Ovary (tissue), 9 donors: ENCODE measurements around the gene MYL10. TPM values are rescaled to one million over a fixed set of nuclear protein-coding genes. Genes with fewer than 3 reads are reported as not detected.

Source experiments
- DNase-seq, 5 donors: peaks; one replicate each; pipeline ENCODE4 v3.0.0-alpha.2; 2019 to 2020
- H3K27ac ChIP-seq, 2 donors: fragments of 200-600 bp; one replicate each; pipeline versions ENCODE4 v1.5.1 to v1.8.0; 2019 to 2022
- H3K27me3 ChIP-seq: fragments of 200-600 bp; one replicate; pipeline ENCODE4 v1.8.0; 2022
- H3K36me3 ChIP-seq: fragments of 200-600 bp; sonication (generic); one replicate; pipeline ENCODE4 v1.5.1; 2019
- H3K4me1 ChIP-seq: one replicate; pipeline ENCODE4 v1.8.1; 2013; ENCODE audit warnings: mild to moderate bottlenecking, moderate library complexity; ENCODE audit not compliant: insufficient read depth
- H3K4me3 ChIP-seq: fragments of 200-600 bp; sonication (generic); one replicate; pipeline ENCODE4 v1.5.1; 2017
- H3K9me3 ChIP-seq, 2 donors: fragments of 200-600 bp in 1 of 2; sonication (generic) in 1 of 2; one replicate each; pipeline versions ENCODE4 v1.5.1 to v1.8.1; 2013 to 2019; ENCODE audit warnings: mild to moderate bottlenecking in 1 of 2, moderate library complexity in 1 of 2
- EP300 ChIP-seq: sonication (generic); formaldehyde crosslinking; IDR thresholded peaks from one replicate; pipeline ENCODE4 v1.6.1; 2017; ENCODE audit warnings: antibody characterized with exemption
- POLR2A ChIP-seq: fragments of 450-650 bp; IDR thresholded peaks from one replicate; pipeline ENCODE4 v1.6.1; 2017; ENCODE audit warnings: antibody characterized with exemption, mild to moderate bottlenecking, moderate library complexity
- WGBS, 3 donors: extraction: QIAGEN DNeasy Blood & Tissue Kit in 1 of 3; methylation state at CpG; one replicate each; pipeline versions ENCODE4 v1.1.5 to v1.1.7; 2013 to 2017; 5-methylcytosine and 5-hydroxymethylcytosine counted together
- intact Hi-C, 4 donors: fragments of 100-400 bp; cut with DNase I; formaldehyde crosslinking; loops; one replicate each; pipeline versions ENCODE4 v1.11.0 to v1.15.1; 2022 to 2023
- polyA plus RNA-seq, 2 donors: library from polyadenylated mRNA; stranded (reverse); fragments of 200-250 nt in 1 of 2; fragments of 350-450 nt in 1 of 2; fragmentation: Illumina TruSeq in 1 of 2; extraction: RNeasy Lipid Tissue Mini Kit (QIAGEN cat#74804) in 1 of 2; gene quantifications; one replicate each; pipeline ENCODE4 v1.2.3, GENCODE V29; 2013 to 2014
- total RNA-seq, 7 donors: library from RNA; depleted of rRNA in 2 of 7; stranded (reverse); fragments of >200 nt in 2 of 7; fragmentation: NEBNext Ultra II Directional in 3 of 7; extraction: Animal tissue kit (Norgen Biotek cat#: 25700) in 3 of 7; gene quantifications; one replicate each; pipeline versions ENCODE4 v1.1.0 to v1.2.4, GENCODE V29; 2016 to 2023
- TF ChIP-seq, protein P1 (sequence below), 3 donors: fragments of 450-650 bp in 2 of 3; fragments of 200-600 bp in 1 of 3; IDR thresholded peaks; one replicate each; pipeline versions ENCODE4 v1.5.1 to v1.8.0; 2016 to 2022; ENCODE audit warnings: antibody characterized with exemption in 3 of 3, mild to moderate bottlenecking in 1 of 3
- donor health status: DM: no; HTN: no; CAD: no; lungs with moderate emphysema.
- donor health status: DM: no; HTN: no; CAD: no.
- donor health status: Bipolar disorder and iron deficiency.
- donor health status: DM: yes; HTN: yes; CAD: no.
- donor health status: DM: no; HTN: no; CAD: no.
- donor health status: DM: yes; HTN: yes; CAD: no.

Gene MYL10
- total and polyA plus RNA-seq, 9 donors = not detected

DNA sequence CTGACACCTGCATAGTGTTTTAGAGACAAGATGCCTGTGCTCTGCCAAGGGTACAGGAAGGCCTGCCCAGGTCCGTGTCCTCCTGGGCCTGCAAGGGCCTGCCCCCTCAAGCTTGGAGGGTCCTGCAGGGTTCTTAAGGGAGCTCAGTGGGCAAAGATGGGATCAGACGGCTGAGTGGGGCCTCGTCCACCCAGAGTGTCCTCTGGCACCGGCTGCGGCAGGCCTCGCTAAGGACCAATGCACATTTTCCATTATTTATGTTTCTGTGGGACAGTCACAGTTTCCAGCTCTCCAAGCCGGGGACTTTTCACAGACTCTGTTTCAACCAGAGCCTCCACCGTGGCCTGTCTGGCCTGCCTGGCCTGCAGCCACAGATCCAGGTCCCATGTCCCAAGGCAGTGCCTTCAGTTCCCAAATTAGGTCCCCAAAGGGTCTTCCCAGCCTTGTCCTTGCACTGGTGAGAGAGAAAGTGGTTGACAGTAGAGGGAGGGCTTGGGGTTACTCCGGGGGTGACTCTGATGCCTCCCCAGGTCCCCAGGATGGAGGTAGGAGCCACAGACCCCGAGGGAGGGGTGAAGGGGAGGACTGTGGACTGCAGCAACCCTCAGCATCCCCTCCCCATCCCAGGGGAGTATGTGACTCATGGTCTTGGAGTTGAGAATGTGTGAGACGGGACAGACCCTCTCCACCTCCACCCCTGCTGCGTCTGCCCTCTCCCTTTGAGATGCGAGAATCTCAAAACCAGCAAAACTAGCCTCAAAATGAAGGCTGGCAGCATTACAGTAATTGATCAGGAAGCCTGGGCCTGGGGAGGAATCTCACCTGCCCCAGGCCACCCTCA, 14.8 kb downstream of the MYL10 start:
- TF ChIP-seq POLR2A = no peak
- TF ChIP-seq EP300 = no peak
- TF ChIP-seq, protein P1, sequence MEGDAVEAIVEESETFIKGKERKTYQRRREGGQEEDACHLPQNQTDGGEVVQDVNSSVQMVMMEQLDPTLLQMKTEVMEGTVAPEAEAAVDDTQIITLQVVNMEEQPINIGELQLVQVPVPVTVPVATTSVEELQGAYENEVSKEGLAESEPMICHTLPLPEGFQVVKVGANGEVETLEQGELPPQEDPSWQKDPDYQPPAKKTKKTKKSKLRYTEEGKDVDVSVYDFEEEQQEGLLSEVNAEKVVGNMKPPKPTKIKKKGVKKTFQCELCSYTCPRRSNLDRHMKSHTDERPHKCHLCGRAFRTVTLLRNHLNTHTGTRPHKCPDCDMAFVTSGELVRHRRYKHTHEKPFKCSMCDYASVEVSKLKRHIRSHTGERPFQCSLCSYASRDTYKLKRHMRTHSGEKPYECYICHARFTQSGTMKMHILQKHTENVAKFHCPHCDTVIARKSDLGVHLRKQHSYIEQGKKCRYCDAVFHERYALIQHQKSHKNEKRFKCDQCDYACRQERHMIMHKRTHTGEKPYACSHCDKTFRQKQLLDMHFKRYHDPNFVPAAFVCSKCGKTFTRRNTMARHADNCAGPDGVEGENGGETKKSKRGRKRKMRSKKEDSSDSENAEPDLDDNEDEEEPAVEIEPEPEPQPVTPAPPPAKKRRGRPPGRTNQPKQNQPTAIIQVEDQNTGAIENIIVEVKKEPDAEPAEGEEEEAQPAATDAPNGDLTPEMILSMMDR (IDR thresholded peaks at IDR 0.05) = no peak
- intact Hi-C loops = no loop called here
- H3K4me3 ChIP-seq = no peak overlapping the region
- H3K27ac ChIP-seq = no peak overlapping the region
- 75 to 85% (median 82%) methylated on average over 13 of the region's 13 CpGs for WGBS, 3 donors
- no peaks in the 10 kb centered on the region for H3K36me3 ChIP-seq
- H3K27me3 ChIP-seq = no peaks in the 10 kb centered on the region
- DNase-seq = no peak
- H3K4me1 ChIP-seq = no peaks in the 10 kb centered on the region
- H3K9me3 ChIP-seq = no peaks in the 10 kb centered on the region

DNA sequence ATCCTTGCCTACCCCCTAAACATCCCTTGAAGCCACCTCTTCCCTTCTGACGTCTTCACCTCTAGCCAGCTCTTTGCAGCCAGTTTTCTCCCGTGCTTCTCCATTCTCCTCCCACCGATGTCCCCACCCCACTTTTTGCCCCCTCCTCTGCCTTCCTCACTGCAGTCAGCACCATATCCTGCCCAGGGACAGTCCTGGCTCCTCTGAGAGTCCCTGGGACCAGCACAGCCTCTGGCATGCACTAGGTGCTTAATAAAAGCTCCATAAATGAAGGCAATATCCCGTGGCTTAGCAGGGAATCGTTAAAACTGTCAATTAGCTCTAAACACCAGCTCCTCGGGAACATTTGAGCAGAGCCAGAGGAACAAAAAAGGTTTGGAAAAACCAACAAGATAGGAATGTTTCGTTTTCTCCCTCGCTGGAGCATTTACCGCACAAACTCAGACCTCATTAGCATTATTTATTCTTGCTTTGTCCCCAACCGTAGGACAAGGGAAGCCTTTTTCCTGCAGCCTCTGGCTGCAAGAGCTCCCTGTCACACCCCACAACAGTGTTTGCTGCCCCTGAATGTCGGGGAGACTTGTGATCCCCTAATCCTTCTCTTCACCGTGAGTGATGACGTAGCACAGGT, 16.1 kb downstream of the MYL10 start:
- DNase-seq = no peak
- TF ChIP-seq EP300 = no peak
- TF ChIP-seq POLR2A = no peak
- TF ChIP-seq, protein P1 (IDR thresholded peaks at IDR 0.05) = no peak
- no peaks in the 10 kb centered on the region for H3K4me1 ChIP-seq
- H3K27me3 ChIP-seq = no peaks in the 10 kb centered on the region
- no peaks in the 10 kb centered on the region for H3K36me3 ChIP-seq
- H3K27ac ChIP-seq = no peak overlapping the region
- no peaks in the 10 kb centered on the region for H3K9me3 ChIP-seq
- no peak overlapping the region for H3K4me3 ChIP-seq
- intact Hi-C loops = no loop called here
- WGBS, 3 donors = 13 to 21% (median 21%) methylated on average over 13 of the region's 13 CpGs

DNA sequence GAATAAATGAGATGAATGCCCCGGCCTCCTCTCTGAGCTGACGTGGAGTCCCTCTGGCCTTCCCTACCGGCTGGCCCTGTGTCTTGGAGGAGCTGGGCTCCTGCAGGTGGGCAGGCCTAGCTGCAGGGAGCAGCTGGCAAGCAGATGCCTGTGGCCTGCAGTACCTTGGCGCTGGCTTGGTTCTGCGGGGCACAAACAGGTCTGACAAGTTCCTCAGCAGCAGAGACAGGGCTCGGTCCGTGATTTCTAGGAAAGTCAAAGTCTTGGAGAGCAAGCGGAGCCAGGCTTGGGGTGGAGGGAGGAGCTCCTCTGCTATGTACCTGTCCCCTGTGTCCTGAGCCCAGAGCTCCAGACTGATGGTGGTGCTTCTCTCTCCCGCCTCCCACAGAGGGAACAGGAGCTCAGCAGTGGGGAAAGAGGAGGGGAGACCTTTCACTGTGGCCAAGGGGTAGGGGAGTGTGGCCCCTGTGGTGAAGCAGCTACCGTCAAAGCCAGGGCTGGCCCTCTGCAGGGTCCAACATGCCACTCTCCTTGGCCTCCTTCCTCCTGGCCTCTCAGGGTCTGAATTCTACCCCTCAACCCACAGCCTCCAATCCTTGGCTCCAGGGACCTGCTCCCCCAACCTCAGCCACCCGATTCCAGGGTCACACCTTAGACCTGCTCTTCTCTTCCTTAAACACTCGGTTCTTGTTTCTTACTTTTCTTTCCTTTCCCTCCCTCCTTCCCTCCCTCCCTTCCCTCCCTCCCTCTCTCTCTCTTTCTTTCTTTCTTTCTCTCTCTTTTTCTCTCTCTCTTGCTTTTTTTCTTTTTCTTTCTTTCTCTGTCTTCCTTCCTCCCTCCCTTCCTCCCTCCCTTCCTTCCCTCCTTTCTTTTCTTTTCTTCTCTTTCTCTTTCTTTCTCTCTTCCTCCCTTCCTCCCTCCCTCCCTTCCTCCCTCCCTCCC, 20.1 kb downstream of the MYL10 start:
- TF ChIP-seq, protein P1 (IDR thresholded peaks at IDR 0.05) = no peak
- TF ChIP-seq POLR2A (no peak), EP300 (no peak)
- no peaks in the 10 kb centered on the region for H3K9me3 ChIP-seq
- no peak for DNase-seq
- intact Hi-C loops = loop anchor here in 2 of 4 donors (10.0 kb wide), 2 partner anchors 206 to 666 kb away; partner anchors contain the start of gene CUX1 (in 1 of the 2)
- no peaks in the 10 kb centered on the region for H3K27me3 ChIP-seq
- H3K4me1 ChIP-seq = no peaks in the 10 kb centered on the region
- no peak overlapping the region for H3K27ac ChIP-seq
- no peaks in the 10 kb centered on the region for H3K36me3 ChIP-seq
- WGBS, 3 donors = 79 to 81% (median 81%) methylated on average over 12 of the region's 12 CpGs
- no peak overlapping the region for H3K4me3 ChIP-seq

DNA sequence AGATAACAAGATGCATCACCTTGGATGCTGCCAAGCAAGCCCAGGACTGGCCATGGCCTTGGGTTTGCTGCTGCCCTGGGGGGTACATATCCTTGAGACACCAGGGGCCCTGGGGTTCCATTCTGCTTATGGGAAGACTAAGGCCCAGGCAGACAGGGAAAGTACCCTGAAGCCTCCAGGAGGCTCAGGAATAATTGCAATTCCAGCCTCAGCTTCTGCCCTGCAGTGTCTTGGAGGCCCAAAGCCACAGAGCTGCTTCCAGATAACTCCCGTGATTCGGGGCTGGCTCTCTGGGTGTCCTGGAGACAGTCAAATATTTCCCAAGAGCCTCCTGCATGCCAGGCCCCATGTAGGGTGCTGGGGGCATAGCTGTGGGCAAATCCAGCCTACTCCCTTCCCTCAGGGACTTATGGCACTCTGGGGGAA, 22.6 kb downstream of the MYL10 start:
- intact Hi-C loops = loop anchor here in 2 of 4 donors (10.0 kb wide), 2 partner anchors 208 to 668 kb away; partner anchors contain the start of gene CUX1 (in 1 of the 2)

More for the DNA sequence above, 22.6 kb downstream of the MYL10 start:
- H3K36me3 ChIP-seq = no peaks in the 10 kb centered on the region
- no peaks in the 10 kb centered on the region for H3K27me3 ChIP-seq
- H3K4me3 ChIP-seq = no peak overlapping the region
- no peaks in the 10 kb centered on the region for H3K4me1 ChIP-seq
- TF ChIP-seq, protein P1 (IDR thresholded peaks at IDR 0.05) = no peak
- no peak for TF ChIP-seq EP300
- TF ChIP-seq POLR2A = no peak
- 55 to 71% (median 67%) methylated on average over 2 of the region's 2 CpGs for WGBS, 3 donors
- H3K9me3 ChIP-seq = no peaks in the 10 kb centered on the region
- no peak for DNase-seq
- no peak overlapping the region for H3K27ac ChIP-seq
